Measurements from ENCODE around the gene NUPR1.
"Not testable (repeated sequence)": the region's sequence is repeated elsewhere in the genome, so short reads cannot be mapped to it uniquely, and the experiment has no call there.

The NUPR1 gene

GRCh38 chr16:28527100-28527785 lies 11.5 kb downstream of the NUPR1 start:
- not testable (repeated sequence) for DNase-seq (ENCODE audit: low spot score)

- DNase-seq (ENCODE audit: low spot score) = no peak
Observed at GRCh38 chr16:28526201-28527099, 12.3 kb downstream of the NUPR1 start.

GRCh38 chr16:28524681-28525171 lies 14.0 kb downstream of the NUPR1 start:
- no peak for DNase-seq (ENCODE audit: low spot score)

- no peak for DNase-seq (ENCODE audit: low spot score)
Observed at GRCh38 chr16:28522792-28523191, 16.0 kb downstream of the NUPR1 start.

- no peak for DNase-seq (ENCODE audit: low spot score)
Observed at GRCh38 chr16:28521436-28521835, 17.3 kb downstream of the NUPR1 start.

GRCh38 chr16:28520672-28521071 lies 18.1 kb downstream of the NUPR1 start:
- DNase-seq (ENCODE audit: low spot score) = no peak

- no peak for DNase-seq (ENCODE audit: low spot score)
Observed at GRCh38 chr16:28514246-28514645, 24.5 kb downstream of the NUPR1 start.

GRCh38 chr16:28513484-28514181 lies 25.1 kb downstream of the NUPR1 start:
- no peak for DNase-seq (ENCODE audit: low spot score)

- no peak for DNase-seq (ENCODE audit: low spot score)
Observed at GRCh38 chr16:28511801-28512789, 26.7 kb downstream of the NUPR1 start.

GRCh38 chr16:28511031-28511430 lies 27.7 kb downstream of the NUPR1 start:
- no peak for DNase-seq (ENCODE audit: low spot score)

- no peak for DNase-seq (ENCODE audit: low spot score)
Observed at GRCh38 chr16:28505489-28506137, 33.2 kb downstream of the NUPR1 start.

- DNase-seq (ENCODE audit: low spot score) = no peak
Observed at GRCh38 chr16:28504707-28505404, 33.9 kb downstream of the NUPR1 start.

GRCh38 chr16:28503470-28504259 lies 35.1 kb downstream of the NUPR1 start:
- no peak for DNase-seq (ENCODE audit: low spot score)

- DNase-seq (ENCODE audit: low spot score) = no peak
Observed at GRCh38 chr16:28502290-28502689, 36.5 kb downstream of the NUPR1 start.

- no peak for DNase-seq (ENCODE audit: low spot score)
Observed at GRCh38 chr16:28501258-28502232, 37.2 kb downstream of the NUPR1 start.

- DNase-seq (ENCODE audit: low spot score) = not testable (repeated sequence)
Observed at GRCh38 chr16:28500476-28501180, 38.1 kb downstream of the NUPR1 start.

- no peak for DNase-seq (ENCODE audit: low spot score)
Observed at GRCh38 chr16:28499854-28500253, 38.9 kb downstream of the NUPR1 start.
